GM19372 (cell line): ENCODE data around the gene OPRD1.
"Not testable (repeated sequence)": the region's sequence is repeated elsewhere in the genome, so short reads cannot be mapped to it uniquely, and the experiment has no call there.

Source experiments
- ATAC-seq: cut with Tn5 transposase; IDR thresholded peaks from one replicate; pipeline ENCODE4 v1.9.1; 2021; ENCODE audit warnings: mild to moderate bottlenecking, low read depth, moderate library complexity; ENCODE audit not compliant: unreplicated experiment

Gene OPRD1

GRCh38 chr1:28840928-28841544 is 29.1 kb downstream of the OPRD1 start:
- ATAC-seq: no peak

DNA sequence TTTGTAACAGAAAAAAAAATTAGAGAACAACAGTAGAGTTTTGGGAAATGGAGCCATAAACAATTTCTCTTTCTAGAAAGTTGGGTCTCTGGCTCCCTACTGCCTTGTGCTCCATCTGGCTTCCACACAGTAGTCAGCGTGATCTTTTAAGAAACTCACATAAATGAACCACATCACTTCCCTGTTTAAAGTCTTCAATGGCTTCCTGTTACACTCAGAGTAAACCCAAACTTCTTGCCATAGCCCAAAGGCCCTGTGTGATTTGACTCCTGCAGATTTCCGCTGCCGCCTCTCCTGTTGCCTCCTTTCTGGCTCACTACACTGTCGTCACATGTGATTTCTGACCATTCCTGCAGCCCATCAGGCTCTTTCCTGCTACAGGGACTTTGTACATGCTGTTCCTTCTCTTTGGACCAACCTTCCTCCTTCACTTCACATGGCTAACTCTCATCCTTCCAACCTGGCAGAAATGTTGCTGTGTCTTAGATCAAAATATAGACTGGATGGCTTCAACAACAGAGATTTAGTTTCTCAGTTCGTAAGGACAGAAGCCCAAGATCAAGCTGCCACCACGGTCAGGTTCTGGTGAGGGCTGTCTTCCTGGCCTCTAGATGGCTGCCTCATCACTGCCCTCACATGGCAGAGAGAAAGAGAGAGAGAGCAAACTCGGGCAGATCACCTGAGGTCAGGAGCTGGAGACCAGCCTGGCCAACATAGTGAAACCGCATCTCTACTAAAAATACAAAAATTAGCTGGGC is 34.0 kb downstream of the OPRD1 start:
- no peak for ATAC-seq

DNA sequence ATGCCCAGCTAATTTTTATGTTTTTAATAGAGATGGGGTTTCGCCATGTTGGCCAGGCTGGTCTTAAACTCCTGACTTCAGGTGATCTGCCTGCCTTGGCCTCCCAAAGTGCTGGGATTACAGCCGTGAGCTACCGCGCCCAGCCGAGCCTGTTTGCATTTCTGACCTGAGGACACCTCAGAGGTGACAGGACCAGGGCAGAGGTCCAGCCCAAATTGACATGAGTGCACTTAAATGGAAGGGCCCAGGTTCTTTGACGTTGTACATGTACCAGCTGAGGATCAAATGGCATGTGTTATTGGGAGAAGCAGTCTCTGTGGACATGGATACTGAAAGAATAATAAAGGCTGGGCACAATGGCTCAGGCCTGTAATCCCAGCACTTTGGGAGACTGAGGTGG is 35.2 kb downstream of the OPRD1 start:
- not testable (repeated sequence) for ATAC-seq

GRCh38 chr1:28848416-28848815 is 36.4 kb downstream of the OPRD1 start:
- no peak for ATAC-seq

DNA sequence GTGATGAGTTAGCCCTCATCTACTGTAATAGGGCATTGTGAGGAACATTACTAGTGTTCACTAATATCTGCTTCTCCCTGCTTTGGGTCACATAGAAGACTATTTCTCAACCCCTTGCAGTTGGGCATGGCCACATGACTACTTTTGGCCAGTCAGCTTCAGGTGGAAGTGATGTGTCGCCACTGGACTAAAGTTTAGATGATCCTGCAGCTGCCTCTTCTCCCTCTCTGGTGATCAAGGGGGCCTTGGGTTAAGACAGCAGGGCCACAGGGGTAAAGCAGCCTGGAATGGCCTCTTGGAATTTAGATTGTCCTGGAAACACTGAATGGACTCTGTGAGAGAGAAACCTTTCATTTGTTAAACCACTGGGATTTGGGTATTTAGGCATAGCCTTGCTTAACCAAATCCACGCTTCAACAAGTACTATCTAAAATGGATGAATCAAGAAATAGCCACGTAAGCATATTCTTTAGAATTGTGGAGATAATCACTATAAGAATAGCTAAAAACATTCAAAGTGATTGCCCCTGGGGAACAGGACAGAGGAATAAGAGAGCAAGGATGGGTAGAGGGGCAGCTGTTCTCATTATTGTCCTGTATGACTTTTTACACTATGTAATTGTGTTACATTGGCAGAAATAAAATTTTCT is 41.2 kb downstream of the OPRD1 start:
- ATAC-seq: no peak

GRCh38 chr1:28854406-28854805 is 42.4 kb downstream of the OPRD1 start:
- ATAC-seq: not testable (repeated sequence)

DNA sequence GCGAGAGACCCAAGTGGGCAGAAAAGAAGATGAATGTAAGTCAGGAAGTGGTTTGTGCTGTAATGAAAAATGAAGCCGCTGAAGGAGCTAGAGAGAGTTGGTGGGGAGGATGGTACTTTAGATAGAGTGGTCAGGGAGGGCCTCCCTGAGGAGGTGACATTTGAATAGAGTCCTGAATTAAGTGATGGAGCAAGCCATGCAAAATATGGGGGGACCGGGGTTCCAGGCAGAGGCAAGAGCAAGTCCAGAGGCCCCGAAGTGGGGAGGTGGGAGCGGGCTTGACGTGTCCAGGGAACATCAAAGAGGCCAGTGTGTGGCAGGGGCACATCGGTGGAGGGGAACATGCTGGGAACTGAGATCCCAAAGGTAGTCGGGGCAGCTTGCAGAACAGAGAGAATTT is 43.1 kb downstream of the OPRD1 start:
- ATAC-seq: no peak

DNA sequence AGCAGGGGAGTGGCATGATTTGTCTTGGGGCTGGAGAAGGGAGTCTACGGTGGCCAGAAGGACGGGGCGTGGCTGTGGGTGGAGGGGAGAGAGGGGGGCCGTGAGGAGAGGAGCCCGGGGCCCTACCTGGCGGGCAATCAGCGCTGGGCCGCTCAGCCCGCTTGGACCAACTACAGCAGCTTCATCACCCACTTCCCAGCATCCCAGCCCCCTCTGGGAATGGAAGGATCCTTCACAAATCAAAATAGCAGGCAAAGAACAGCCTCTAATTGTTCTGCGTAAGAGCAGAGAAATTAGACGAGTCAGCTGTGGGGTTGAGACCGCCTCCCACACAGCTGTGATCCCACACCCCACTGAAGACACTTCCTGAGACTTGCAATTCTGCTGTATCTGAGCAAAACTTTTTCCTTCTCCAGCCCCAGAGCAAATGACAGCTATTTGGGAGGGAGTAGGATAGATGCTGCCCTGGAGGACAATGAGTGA is 43.5 kb downstream of the OPRD1 start:
- ATAC-seq: no peak

DNA sequence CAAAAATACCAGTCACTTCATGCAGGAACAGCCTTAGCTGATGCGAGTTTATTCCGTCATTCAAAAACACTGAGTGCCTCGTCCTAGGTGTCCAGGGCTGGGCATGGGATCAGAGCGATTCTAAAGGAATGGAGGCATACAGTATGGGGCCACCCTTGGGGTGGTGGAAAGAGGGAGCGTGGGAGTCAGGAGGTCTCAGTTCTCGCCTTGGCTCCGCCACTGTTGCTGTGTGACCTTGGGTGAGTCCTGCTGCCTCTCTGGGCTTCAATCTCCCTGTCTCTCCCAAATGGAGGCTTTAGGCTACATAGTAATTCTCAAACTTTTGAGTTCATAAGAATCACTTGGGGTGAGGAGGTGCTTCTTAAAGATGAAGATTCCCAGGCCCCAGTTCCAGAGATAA is 44.0 kb downstream of the OPRD1 start:
- ATAC-seq: no peak

- ATAC-seq: no peak
Observed at GRCh38 chr1:28860332-28861073, 48.5 kb downstream of the OPRD1 start.

DNA sequence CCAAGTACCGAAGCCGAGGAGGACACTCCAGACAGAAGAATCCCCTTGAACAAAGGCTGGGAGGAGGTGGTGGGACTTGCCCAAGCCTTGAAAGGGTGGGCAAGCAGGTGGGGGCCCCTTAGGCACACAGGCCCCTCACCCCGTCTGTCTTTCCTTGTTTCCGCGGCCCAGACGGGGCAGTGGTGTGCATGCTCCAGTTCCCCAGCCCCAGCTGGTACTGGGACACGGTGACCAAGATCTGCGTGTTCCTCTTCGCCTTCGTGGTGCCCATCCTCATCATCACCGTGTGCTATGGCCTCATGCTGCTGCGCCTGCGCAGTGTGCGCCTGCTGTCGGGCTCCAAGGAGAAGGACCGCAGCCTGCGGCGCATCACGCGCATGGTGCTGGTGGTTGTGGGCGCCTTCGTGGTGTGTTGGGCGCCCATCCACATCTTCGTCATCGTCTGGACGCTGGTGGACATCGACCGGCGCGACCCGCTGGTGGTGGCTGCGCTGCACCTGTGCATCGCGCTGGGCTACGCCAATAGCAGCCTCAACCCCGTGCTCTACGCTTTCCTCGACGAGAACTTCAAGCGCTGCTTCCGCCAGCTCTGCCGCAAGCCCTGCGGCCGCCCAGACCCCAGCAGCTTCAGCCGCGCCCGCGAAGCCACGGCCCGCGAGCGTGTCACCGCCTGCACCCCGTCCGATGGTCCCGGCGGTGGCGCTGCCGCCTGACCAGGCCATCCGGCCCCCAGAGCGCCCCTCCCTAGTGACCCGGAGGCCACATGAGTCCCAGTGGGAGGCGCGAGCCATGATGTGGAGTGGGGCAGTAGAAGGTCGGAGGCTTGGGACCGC is 50.8 kb downstream of the OPRD1 start:
- no peak for ATAC-seq

- ATAC-seq: no peak
Observed at GRCh38 chr1:28864695-28865094, 52.7 kb downstream of the OPRD1 start.

GRCh38 chr1:28865997-28866650 is 54.2 kb downstream of the OPRD1 start:
- no peak for ATAC-seq

- no peak for ATAC-seq
Observed at GRCh38 chr1:28867850-28868249, 55.9 kb downstream of the OPRD1 start.

GRCh38 chr1:28869952-28870351 is 58.0 kb downstream of the OPRD1 start:
- no peak for ATAC-seq

GRCh38 chr1:28871631-28872401 is 59.8 kb downstream of the OPRD1 start:
- ATAC-seq: no peak

- not testable (repeated sequence) for ATAC-seq
Observed at GRCh38 chr1:28875134-28875533, 63.2 kb downstream of the OPRD1 start.

- no peak for ATAC-seq
Observed at GRCh38 chr1:28877132-28877781, 65.3 kb downstream of the OPRD1 start.
